GM12892 (cell line): ENCODE data around the gene BRAP.
"Not testable (repeated sequence)": the region's sequence is repeated elsewhere in the genome, so short reads cannot be mapped to it uniquely, and the experiment has no call there.

Experiments used
- DNase-seq: peaks from one replicate; pipeline ENCODE4 v3.0.0; 2011; ENCODE audit not compliant: insufficient read length
- FAIRE-seq: peaks from 2 replicates; lab custom pipeline; 2011; peaks lifted over from hg19 to GRCh38; lab: Jason Lieb, UNC
- POLR2A ChIP-seq: IDR thresholded peaks from 2 replicates; pipeline ENCODE4 v1.6.1; 2011; ENCODE audit warnings: low read depth, low read length, control low read depth
- POLR2AphosphoS5 ChIP-seq: IDR thresholded peaks from 2 replicates; pipeline ENCODE4 v1.6.1; 2011; ENCODE audit warnings: low read depth, low read length, control low read depth
- TAF1 ChIP-seq: IDR thresholded peaks from 2 replicates; pipeline ENCODE4 v1.6.1; 2011; ENCODE audit warnings: low read depth, mild to moderate bottlenecking, control low read depth, low read length, borderline replicate concordance

The BRAP gene

DNA sequence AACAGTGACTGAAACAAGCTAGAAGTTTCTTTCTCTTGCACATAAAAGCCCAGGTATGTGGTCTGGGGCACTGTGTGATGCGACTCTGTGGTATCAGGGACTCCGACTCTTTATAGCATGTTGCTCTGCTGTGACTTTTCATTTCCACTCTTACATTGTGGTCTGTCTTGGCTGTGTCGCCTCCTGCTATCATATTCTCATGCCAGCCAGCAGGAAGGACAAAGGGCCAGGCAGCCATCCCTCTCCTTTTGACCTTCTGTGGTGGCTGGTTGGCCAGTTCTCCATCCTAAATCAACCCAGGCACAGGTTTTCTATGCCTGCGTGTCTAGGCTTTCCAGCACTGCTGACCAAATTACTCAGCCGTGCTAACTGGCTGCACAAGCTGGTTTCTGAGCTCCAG, 8.1 kb upstream of the BRAP start:
- TF ChIP-seq POLR2AphosphoS5 (no peak), POLR2A (no peak), TAF1 (no peak)
- FAIRE-seq (no peak), DNase-seq (no peak)

DNA sequence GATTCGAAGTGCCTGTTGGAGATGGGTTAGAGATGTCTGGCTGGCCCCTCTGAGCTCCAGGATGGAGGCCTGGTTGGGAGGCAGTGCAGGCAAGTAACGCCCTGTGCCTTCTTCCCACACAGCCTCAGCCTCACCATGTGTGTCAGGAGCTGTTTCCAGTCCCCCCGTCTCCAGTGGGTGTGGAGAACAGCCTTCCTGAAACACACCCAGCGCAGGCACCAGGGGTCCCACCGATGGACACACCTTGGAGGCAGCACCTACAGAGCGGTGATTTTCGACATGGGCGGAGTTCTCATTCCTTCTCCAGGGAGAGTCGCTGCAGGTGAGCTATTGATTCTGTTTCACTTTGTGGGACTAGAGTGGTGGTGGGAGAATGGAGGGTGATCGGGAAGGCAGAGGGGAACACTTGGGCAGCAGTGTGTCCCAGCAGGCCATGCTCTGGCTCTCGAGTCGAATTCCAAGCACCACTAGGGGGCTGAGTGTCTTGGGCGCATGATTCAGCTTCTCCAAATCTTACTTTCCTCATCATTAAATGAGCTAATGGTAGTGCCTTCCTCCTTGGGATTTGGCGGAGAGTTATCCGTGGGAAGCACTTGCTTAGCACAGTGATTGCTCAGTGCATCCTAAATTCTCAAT, 6.9 kb upstream of the BRAP start:
- DNase-seq (no peak), FAIRE-seq (no peak)
- no peak for TF ChIP-seq POLR2A
- TF ChIP-seq POLR2AphosphoS5, result no peak
- no peak for TF ChIP-seq TAF1

DNA sequence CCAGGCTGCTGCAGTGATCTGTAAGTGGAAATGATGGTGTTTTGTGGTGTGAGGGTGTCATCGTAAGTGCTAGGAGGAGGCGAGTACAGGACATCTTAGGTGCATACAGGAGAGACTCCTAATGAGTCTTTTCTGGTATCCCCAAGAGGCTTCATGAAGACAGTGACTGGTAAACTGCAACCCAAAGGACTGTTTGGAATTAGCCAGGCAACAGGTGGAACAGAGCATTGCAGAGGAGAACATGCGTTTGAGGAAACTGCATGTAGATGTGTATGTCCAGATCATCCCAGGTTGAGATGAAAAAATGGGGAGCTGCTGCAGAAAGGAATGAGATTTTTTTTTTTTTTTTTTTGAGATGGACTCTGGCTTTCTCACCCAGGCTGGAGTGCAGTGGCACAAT, 5.5 kb upstream of the BRAP start:
- DNase-seq, result no peak
- TF ChIP-seq POLR2A, result no peak
- TF ChIP-seq POLR2AphosphoS5, result no peak
- no peak for TF ChIP-seq TAF1
- no peak for FAIRE-seq

DNA sequence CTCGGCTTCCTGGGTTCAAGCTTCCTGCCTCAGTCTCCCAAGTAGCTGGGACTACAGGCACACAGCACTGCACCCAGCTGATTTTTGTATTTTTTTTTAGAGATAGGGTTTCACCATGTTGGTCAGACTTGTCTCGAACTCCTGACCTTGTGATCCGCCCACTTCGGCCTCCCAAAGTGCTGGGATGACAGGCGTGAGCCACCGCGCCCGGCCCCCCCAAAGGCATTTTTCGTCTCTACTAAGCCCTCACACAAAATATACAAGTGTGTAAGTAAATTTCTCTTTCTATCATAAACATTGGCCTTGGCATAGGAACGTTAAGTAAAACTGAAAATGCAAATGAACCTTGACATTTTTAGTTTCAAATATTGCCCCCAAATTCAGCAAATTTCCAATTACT, 2.2 kb upstream of the BRAP start:
- no peak for DNase-seq
- FAIRE-seq, result no peak
- no peak for TF ChIP-seq POLR2A
- TF ChIP-seq TAF1, result no peak
- no peak for TF ChIP-seq POLR2AphosphoS5

- DNase-seq (no peak), FAIRE-seq (no peak)
- TF ChIP-seq POLR2A (no peak), POLR2AphosphoS5 (no peak), TAF1 (no peak)
Measured at GRCh38 chr12:111687255-111687654, 1.5 kb upstream of the BRAP start.

- DNase-seq (no peak), FAIRE-seq (no peak)
- no peak for TF ChIP-seq POLR2A
- no peak for TF ChIP-seq TAF1
- no peak for TF ChIP-seq POLR2AphosphoS5
Measured at GRCh38 chr12:111686574-111687105, 884 bp upstream of the BRAP start.

DNA sequence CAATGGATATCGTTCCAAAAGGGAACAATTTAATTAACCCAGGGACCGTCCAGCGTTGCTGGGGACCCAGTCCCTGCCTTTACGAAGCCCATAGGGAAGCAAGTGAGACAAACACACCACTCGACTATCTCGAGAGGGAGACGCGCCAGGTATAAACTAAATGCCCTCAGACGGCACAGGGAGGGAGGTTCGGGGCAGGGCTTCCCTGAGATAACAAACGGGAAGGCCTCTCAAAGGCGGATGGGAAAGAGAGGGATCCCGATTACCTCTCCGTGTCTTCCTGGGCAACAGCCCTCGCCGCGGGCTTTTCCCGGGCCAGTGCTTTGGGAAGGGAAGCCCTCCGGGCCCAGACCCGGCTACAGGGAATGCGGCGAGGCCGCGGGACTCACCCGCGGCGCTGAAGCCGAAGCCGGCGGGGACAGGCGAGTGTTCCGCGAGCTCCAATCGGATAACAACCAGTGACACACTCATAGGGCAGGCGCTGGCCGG, 390 bp downstream of the BRAP start:
- FAIRE-seq (no peak), DNase-seq (no peak)
- TF ChIP-seq TAF1 (no peak), POLR2A (no peak), POLR2AphosphoS5 (no peak)

GRCh38 chr12:111684485-111685198, 1.1 kb downstream of the BRAP start:
- DNase-seq, FAIRE-seq: not testable (repeated sequence)

- DNase-seq, result no peak
- TF ChIP-seq TAF1 (no peak), POLR2A (no peak), POLR2AphosphoS5 (no peak)
- FAIRE-seq, result no peak
Measured at GRCh38 chr12:111677186-111677585, 8.6 kb downstream of the BRAP start.

DNA sequence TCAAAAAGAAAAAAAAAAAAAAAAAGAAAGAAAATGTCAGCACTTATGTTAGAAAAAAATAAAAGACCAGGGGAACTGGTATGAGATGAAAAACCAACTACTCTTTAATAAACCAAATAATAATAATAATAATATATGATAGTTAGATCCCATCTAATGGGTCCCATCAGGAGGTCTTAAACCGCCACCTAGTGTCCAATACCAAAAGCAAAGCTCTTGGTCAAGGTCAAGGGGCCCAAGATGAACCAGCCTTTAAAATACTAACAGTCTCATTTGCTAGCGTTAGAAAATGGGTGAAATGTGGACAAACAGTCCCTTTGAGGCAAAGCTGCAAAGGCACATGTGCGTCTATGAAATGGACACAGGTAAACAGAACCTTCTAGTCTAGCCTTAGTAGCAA, 12.3 kb downstream of the BRAP start:
- TF ChIP-seq POLR2A, result no peak
- TF ChIP-seq TAF1, result no peak
- TF ChIP-seq POLR2AphosphoS5, result no peak
- no peak for DNase-seq
- FAIRE-seq, result no peak

- TF ChIP-seq POLR2AphosphoS5 (no peak), POLR2A (no peak), TAF1 (no peak)
Measured at GRCh38 chr12:111672822-111673381, 12.9 kb downstream of the BRAP start.

DNA sequence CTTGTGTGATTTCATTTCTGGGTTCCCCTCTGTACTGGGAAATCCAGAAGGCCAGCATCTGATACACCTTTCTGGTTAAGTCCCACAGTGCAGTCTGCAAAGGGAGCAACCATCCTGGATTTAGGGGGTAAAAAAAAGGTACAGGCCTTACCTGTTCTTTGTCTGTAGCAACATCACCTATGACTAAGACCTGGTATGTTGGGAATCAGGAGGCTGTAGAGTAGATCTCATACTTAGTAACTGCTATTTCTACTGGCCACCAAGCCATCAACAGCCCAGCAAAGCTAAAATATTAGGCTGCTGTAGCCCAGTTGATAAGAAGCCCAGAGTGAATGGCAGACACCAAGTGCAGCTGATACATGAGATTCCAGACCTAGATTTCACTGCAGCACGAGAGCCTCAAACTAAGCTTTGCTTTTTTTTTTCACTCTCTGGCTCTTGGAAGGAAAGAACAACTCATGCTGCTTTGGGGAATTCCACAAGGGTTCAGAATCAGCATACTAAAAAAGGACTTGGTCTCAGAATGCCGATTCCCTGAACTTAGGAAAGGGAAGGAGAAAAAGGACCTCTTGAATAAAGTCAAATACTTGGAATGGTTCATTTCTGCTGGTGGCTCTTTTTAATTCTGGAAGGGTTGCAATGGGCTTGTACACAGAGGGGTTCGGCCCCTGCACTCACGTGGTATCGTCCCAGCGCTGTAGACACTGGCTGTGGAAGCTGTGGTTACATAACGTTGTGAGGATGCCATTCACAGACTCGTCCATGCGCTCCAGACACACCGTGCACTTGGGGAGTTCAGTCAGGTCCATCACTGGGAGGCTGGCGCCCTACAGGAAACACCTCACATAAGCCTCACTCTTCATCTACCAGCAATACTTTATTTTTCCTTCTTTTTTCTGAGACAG, 20.5 kb downstream of the BRAP start:
- DNase-seq, result no peak
- FAIRE-seq, result no peak
- TF ChIP-seq TAF1 (no peak), POLR2A (no peak), POLR2AphosphoS5 (no peak)

More at GRCh38 chr12:111672822-111673381, 12.9 kb downstream of the BRAP start:
- FAIRE-seq (no peak), DNase-seq (no peak)
